Progenitor cell of endocrine pancreas (in vitro differentiated cells): Measurements from ENCODE around the gene OPA1. TPM values are rescaled to one million over a fixed set of nuclear protein-coding genes. Genes with fewer than 3 reads are reported as not detected.
A peak's percentile ranks its signal among the peaks of the same experiment; 100 is the strongest.

ENCODE experiments used
- DNase-seq: peaks from one replicate; pipeline ENCODE4 v3.0.0; 2021; ENCODE audit warnings: low spot score; ENCODE audit not compliant: unreplicated experiment
- H3K27ac Mint-ChIP-seq: 2 replicates; pipeline ENCODE4 v1.8.0; 2021; ENCODE audit warnings: mild to moderate bottlenecking, moderate library complexity, mixed read lengths
- H3K27me3 Mint-ChIP-seq: 2 replicates; pipeline ENCODE4 v1.8.0; 2021; ENCODE audit warnings: mixed read lengths
- H3K36me3 Mint-ChIP-seq: 2 replicates; pipeline ENCODE4 v1.8.0; 2022; ENCODE audit warnings: mixed read lengths; ENCODE audit not compliant: insufficient read depth
- H3K4me1 Mint-ChIP-seq: 2 replicates; pipeline ENCODE4 v1.8.0; 2021; ENCODE audit warnings: low read depth, mixed read lengths
- H3K4me3 Mint-ChIP-seq: 2 replicates; pipeline ENCODE4 v1.8.0; 2021; ENCODE audit warnings: low read depth, mild to moderate bottlenecking, moderate library complexity, mixed read lengths
- H3K9me3 Mint-ChIP-seq: 2 replicates; pipeline ENCODE4 v1.8.0; 2021; ENCODE audit warnings: low read depth, mixed read lengths
- total RNA-seq: library from RNA; stranded (reverse); gene quantifications from 2 replicates; pipeline ENCODE4 v1.2.1, GENCODE V29; 2021
- TF ChIP-seq, protein P1 (sequence below): fragments of 200-600 bp; sonication (generic); IDR thresholded peaks from one replicate; pipeline ENCODE4 v1.5.0; 2021; ENCODE audit warnings: antibody characterized with exemption, mild to moderate bottlenecking; ENCODE audit not compliant: unreplicated experiment

The OPA1 gene
- total RNA-seq, 1 donor from 2014 or later, result 60.8 TPM

GRCh38 chr3:193681631-193682030 is 88.6 kb downstream of the OPA1 start:
- no peak overlapping the region for H3K27ac Mint-ChIP-seq
- no peak for DNase-seq

GRCh38 chr3:193686665-193687483 is 93.9 kb downstream of the OPA1 start:
- Mint-ChIP-seq H3K4me1 (peaks cover 2% of the 10 kb centered on the region), H3K27ac (no peak overlapping the region)

More at GRCh38 chr3:193681631-193682030, 88.6 kb downstream of the OPA1 start:
- Mint-ChIP-seq H3K4me3 (no peak overlapping the region), H3K9me3 (no peaks in the 10 kb centered on the region), H3K27me3 (no peaks in the 10 kb centered on the region), H3K4me1 (peaks cover 6% of the 10 kb centered on the region), H3K36me3 (peaks cover 9% of the 10 kb centered on the region)
- TF ChIP-seq, protein P1, sequence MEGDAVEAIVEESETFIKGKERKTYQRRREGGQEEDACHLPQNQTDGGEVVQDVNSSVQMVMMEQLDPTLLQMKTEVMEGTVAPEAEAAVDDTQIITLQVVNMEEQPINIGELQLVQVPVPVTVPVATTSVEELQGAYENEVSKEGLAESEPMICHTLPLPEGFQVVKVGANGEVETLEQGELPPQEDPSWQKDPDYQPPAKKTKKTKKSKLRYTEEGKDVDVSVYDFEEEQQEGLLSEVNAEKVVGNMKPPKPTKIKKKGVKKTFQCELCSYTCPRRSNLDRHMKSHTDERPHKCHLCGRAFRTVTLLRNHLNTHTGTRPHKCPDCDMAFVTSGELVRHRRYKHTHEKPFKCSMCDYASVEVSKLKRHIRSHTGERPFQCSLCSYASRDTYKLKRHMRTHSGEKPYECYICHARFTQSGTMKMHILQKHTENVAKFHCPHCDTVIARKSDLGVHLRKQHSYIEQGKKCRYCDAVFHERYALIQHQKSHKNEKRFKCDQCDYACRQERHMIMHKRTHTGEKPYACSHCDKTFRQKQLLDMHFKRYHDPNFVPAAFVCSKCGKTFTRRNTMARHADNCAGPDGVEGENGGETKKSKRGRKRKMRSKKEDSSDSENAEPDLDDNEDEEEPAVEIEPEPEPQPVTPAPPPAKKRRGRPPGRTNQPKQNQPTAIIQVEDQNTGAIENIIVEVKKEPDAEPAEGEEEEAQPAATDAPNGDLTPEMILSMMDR, result no peak

DNA sequence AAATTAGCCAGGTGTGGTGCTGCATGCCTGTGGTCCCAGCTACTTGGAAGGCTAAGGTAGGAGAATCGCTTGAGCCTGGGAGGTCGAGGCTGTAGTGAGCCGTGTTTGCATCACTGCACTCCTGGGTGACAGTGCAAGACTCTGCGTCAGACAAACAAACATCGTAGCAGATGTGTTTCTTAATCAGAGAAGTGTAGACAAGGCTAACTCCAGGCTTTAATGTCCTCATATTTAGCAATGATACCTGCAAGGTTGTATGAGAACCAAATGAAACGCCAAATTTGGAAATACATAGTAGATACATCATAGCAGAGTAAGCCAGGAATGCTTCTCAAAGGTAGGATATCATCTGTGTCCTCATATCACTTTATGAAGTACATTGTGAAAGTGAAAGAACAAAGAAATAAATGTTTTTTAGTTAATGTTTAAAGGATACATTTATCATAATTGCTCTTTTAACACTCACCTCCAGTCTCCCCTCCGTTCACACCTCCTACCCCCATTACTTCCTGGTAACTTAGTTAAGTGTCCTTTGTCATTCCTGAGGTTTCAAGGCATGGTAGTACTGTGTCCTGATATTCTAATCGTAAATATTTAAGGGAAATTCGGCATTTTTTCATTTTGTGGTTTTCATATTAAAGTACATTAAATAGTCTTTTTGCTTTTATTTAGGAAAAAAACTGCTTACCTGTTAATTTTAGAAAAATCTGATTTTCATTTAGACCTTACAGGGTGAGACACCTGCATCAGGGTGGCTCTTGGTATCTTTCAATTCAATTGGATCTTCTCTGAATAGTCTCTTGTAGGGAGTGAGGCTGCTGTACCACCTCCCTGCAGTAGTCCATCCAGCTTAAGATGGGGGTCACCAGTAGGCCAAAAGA is 96.1 kb downstream of the OPA1 start:
- Mint-ChIP-seq H3K4me3 (no peak overlapping the region), H3K4me1 (peaks cover 7% of the 10 kb centered on the region), H3K36me3 (peaks cover 5% of the 10 kb centered on the region), H3K27ac (no peak overlapping the region), H3K27me3 (no peaks in the 10 kb centered on the region), H3K9me3 (no peaks in the 10 kb centered on the region)
- DNase-seq, result no peak
- TF ChIP-seq, protein P1, result no peak

More at GRCh38 chr3:193686665-193687483, 93.9 kb downstream of the OPA1 start:
- no peaks in the 10 kb centered on the region for H3K9me3 Mint-ChIP-seq
- H3K27me3 Mint-ChIP-seq, result no peaks in the 10 kb centered on the region
- H3K4me3 Mint-ChIP-seq, result no peak overlapping the region
- H3K36me3 Mint-ChIP-seq, result peaks cover 4% of the 10 kb centered on the region
- no peak for DNase-seq
- TF ChIP-seq, protein P1, result no peak

DNA sequence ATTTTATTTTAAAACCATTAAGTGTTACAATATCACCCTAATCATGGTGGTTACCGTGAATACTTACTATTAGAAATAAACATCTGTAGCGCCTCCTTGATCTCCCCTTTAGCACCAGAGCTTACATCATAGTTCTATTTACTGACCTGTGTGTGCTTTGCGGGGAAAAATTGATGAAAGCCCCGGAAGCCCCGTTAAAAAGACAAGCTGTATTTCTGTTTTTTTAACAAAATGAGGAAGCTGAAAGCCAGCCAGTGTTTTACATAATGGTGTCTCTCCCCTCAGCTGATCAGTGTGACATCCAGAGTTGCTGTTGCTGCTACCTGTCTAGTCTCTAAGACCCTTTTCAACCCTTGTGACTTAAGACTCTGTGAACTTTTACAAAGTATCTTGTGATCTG is 100.8 kb downstream of the OPA1 start:
- H3K4me3 Mint-ChIP-seq, result no peak overlapping the region
- H3K27ac Mint-ChIP-seq, result peak overlapping the region; percentile 9
- H3K4me1 Mint-ChIP-seq, result peaks cover 8% of the 10 kb centered on the region
- H3K36me3 Mint-ChIP-seq, result peaks cover 10% of the 10 kb centered on the region
- TF ChIP-seq, protein P1, result no peak
- no peaks in the 10 kb centered on the region for H3K9me3 Mint-ChIP-seq
- H3K27me3 Mint-ChIP-seq, result no peaks in the 10 kb centered on the region
- DNase-seq, result no peak

- H3K36me3 Mint-ChIP-seq, result peaks cover 9% of the 10 kb centered on the region
- no peak overlapping the region for H3K4me3 Mint-ChIP-seq
- H3K4me1 Mint-ChIP-seq, result peaks cover 2% of the 10 kb centered on the region
- no peaks in the 10 kb centered on the region for H3K27me3 Mint-ChIP-seq
- TF ChIP-seq, protein P1, result no peak
- no peaks in the 10 kb centered on the region for H3K9me3 Mint-ChIP-seq
- DNase-seq, result no peak
- H3K27ac Mint-ChIP-seq, result no peak overlapping the region
Observed at GRCh38 chr3:193701953-193702635, 109.1 kb downstream of the OPA1 start.
